Activated T-helper 17 cell treated with anti-CD3 and anti-CD28 coated beads, Interleukin-2, amount 50 U/mL, for 72 hours (primary cell): ENCODE data around the gene CECR2. TPM values are rescaled to one million over a fixed set of nuclear protein-coding genes. Genes with fewer than 3 reads are reported as not detected.

Experiments
- ATAC-seq: fragments of 150-1000 bp; cut with Tn5 transposase; replicated peaks from 2 replicates; pipeline ENCODE4 v1.10.0; 2021; ENCODE audit warnings: mild to moderate bottlenecking, moderate library complexity
- H3K27ac Mint-ChIP-seq: one replicate; pipeline ENCODE4 v1.8.0; 2022; ENCODE audit warnings: mixed read lengths
- H3K27me3 Mint-ChIP-seq: one replicate; pipeline ENCODE4 v1.8.0; 2022; ENCODE audit warnings: mixed read lengths
- H3K36me3 Mint-ChIP-seq: one replicate; pipeline ENCODE4 v1.8.0; 2022; ENCODE audit warnings: low read depth, mild to moderate bottlenecking, mixed read lengths
- H3K4me1 Mint-ChIP-seq: one replicate; pipeline ENCODE4 v1.8.0; 2022; ENCODE audit warnings: mixed read lengths
- H3K4me3 Mint-ChIP-seq: one replicate; pipeline ENCODE4 v1.8.0; 2022; ENCODE audit warnings: mild to moderate bottlenecking, mixed read lengths
- H3K9me3 Mint-ChIP-seq: one replicate; pipeline ENCODE4 v1.8.0; 2022; ENCODE audit warnings: mixed read lengths
- total RNA-seq, 2 donors: library from RNA; stranded (reverse); gene quantifications; one replicate each; pipeline ENCODE4 v1.2.3, GENCODE V29; 2022

Gene CECR2
- total RNA-seq, 2 donors from 2014 or later = 0.06 to 0.19 TPM

- Mint-ChIP-seq H3K4me1 (peaks cover 2% of the 10 kb centered on the region), H3K4me3 (no peak overlapping the region), H3K27ac (no peak overlapping the region), H3K27me3 (peaks cover 31% of the 10 kb centered on the region), H3K9me3 (no peaks in the 10 kb centered on the region), H3K36me3 (peaks cover 2% of the 10 kb centered on the region)
- ATAC-seq = no peak
These were observed 6.8 kb downstream of the CECR2 start for GRCh38 chr22:17375914-17376614.

- Mint-ChIP-seq H3K9me3 (no peaks in the 10 kb centered on the region), H3K27ac (no peak overlapping the region), H3K27me3 (peaks cover 30% of the 10 kb centered on the region), H3K36me3 (no peaks in the 10 kb centered on the region), H3K4me3 (no peak overlapping the region), H3K4me1 (no peaks in the 10 kb centered on the region)
- ATAC-seq = no peak
These were observed 7.7 kb downstream of the CECR2 start for GRCh38 chr22:17376950-17377349.

GRCh38 chr22:17379944-17380343 lies 10.7 kb downstream of the CECR2 start:
- ATAC-seq = no peak
- Mint-ChIP-seq H3K36me3 (no peaks in the 10 kb centered on the region), H3K9me3 (no peaks in the 10 kb centered on the region), H3K27me3 (peaks cover 22% of the 10 kb centered on the region), H3K4me3 (no peak overlapping the region), H3K4me1 (no peaks in the 10 kb centered on the region), H3K27ac (no peak overlapping the region)

- Mint-ChIP-seq H3K9me3 (no peaks in the 10 kb centered on the region), H3K27me3 (peaks cover 18% of the 10 kb centered on the region), H3K36me3 (no peaks in the 10 kb centered on the region), H3K4me1 (no peaks in the 10 kb centered on the region), H3K27ac (no peak overlapping the region), H3K4me3 (no peak overlapping the region)
- no peak for ATAC-seq
These were observed 11.3 kb downstream of the CECR2 start for GRCh38 chr22:17380359-17381087.

GRCh38 chr22:17381192-17381913 lies 12.1 kb downstream of the CECR2 start:
- H3K4me1 Mint-ChIP-seq = no peaks in the 10 kb centered on the region
- peaks cover 11% of the 10 kb centered on the region for H3K27me3 Mint-ChIP-seq
- ATAC-seq = no peak
- H3K4me3 Mint-ChIP-seq = no peak overlapping the region
- no peaks in the 10 kb centered on the region for H3K9me3 Mint-ChIP-seq
- H3K27ac Mint-ChIP-seq = no peak overlapping the region
- H3K36me3 Mint-ChIP-seq = no peaks in the 10 kb centered on the region

GRCh38 chr22:17384612-17385330 lies 15.5 kb downstream of the CECR2 start:
- no peaks in the 10 kb centered on the region for H3K36me3 Mint-ChIP-seq
- H3K27me3 Mint-ChIP-seq = peaks cover 8% of the 10 kb centered on the region
- no peaks in the 10 kb centered on the region for H3K9me3 Mint-ChIP-seq
- no peak overlapping the region for H3K27ac Mint-ChIP-seq
- H3K4me3 Mint-ChIP-seq = no peak overlapping the region
- H3K4me1 Mint-ChIP-seq = no peaks in the 10 kb centered on the region
- no peak for ATAC-seq

GRCh38 chr22:17387356-17387755 lies 18.1 kb downstream of the CECR2 start:
- Mint-ChIP-seq H3K27me3 (no peaks in the 10 kb centered on the region), H3K36me3 (no peaks in the 10 kb centered on the region), H3K9me3 (no peaks in the 10 kb centered on the region), H3K27ac (no peak overlapping the region), H3K4me3 (no peak overlapping the region), H3K4me1 (no peaks in the 10 kb centered on the region)
- ATAC-seq = no peak

- H3K9me3 Mint-ChIP-seq = no peaks in the 10 kb centered on the region
- H3K4me3 Mint-ChIP-seq = no peak overlapping the region
- no peak overlapping the region for H3K27ac Mint-ChIP-seq
- H3K27me3 Mint-ChIP-seq = no peaks in the 10 kb centered on the region
- H3K36me3 Mint-ChIP-seq = no peaks in the 10 kb centered on the region
- H3K4me1 Mint-ChIP-seq = no peaks in the 10 kb centered on the region
- no peak for ATAC-seq
These were observed 19.0 kb downstream of the CECR2 start for GRCh38 chr22:17388235-17388634.

GRCh38 chr22:17390087-17390486 lies 20.8 kb downstream of the CECR2 start:
- Mint-ChIP-seq H3K27ac (no peak overlapping the region), H3K27me3 (no peaks in the 10 kb centered on the region), H3K4me1 (no peaks in the 10 kb centered on the region), H3K4me3 (no peak overlapping the region), H3K36me3 (no peaks in the 10 kb centered on the region), H3K9me3 (no peaks in the 10 kb centered on the region)
- no peak for ATAC-seq

- Mint-ChIP-seq H3K27ac (no peak overlapping the region), H3K36me3 (no peaks in the 10 kb centered on the region), H3K4me3 (no peak overlapping the region), H3K4me1 (no peaks in the 10 kb centered on the region), H3K9me3 (no peaks in the 10 kb centered on the region), H3K27me3 (peaks cover 5% of the 10 kb centered on the region)
- ATAC-seq = no peak
These were observed 27.3 kb downstream of the CECR2 start for GRCh38 chr22:17396516-17396915.

GRCh38 chr22:17397756-17398547 lies 28.7 kb downstream of the CECR2 start:
- H3K4me1 Mint-ChIP-seq = no peaks in the 10 kb centered on the region
- H3K27me3 Mint-ChIP-seq = peaks cover 5% of the 10 kb centered on the region
- no peaks in the 10 kb centered on the region for H3K36me3 Mint-ChIP-seq
- no peak overlapping the region for H3K4me3 Mint-ChIP-seq
- no peak for ATAC-seq
- H3K27ac Mint-ChIP-seq = no peak overlapping the region
- H3K9me3 Mint-ChIP-seq = no peaks in the 10 kb centered on the region

- Mint-ChIP-seq H3K4me1 (no peaks in the 10 kb centered on the region), H3K4me3 (no peak overlapping the region), H3K27ac (no peak overlapping the region), H3K36me3 (no peaks in the 10 kb centered on the region), H3K9me3 (no peaks in the 10 kb centered on the region), H3K27me3 (peaks cover 5% of the 10 kb centered on the region)
- ATAC-seq = no peak
These were observed 31.0 kb downstream of the CECR2 start for GRCh38 chr22:17400305-17400704.

GRCh38 chr22:17401728-17402127 lies 32.5 kb downstream of the CECR2 start:
- H3K9me3 Mint-ChIP-seq = no peaks in the 10 kb centered on the region
- no peaks in the 10 kb centered on the region for H3K36me3 Mint-ChIP-seq
- no peaks in the 10 kb centered on the region for H3K4me1 Mint-ChIP-seq
- H3K27me3 Mint-ChIP-seq = peaks cover 1% of the 10 kb centered on the region
- H3K4me3 Mint-ChIP-seq = no peak overlapping the region
- no peak overlapping the region for H3K27ac Mint-ChIP-seq
- no peak for ATAC-seq

GRCh38 chr22:17402293-17402692 lies 33.0 kb downstream of the CECR2 start:
- no peak for ATAC-seq
- no peaks in the 10 kb centered on the region for H3K36me3 Mint-ChIP-seq
- no peak overlapping the region for H3K4me3 Mint-ChIP-seq
- H3K9me3 Mint-ChIP-seq = no peaks in the 10 kb centered on the region
- H3K27me3 Mint-ChIP-seq = no peaks in the 10 kb centered on the region
- no peaks in the 10 kb centered on the region for H3K4me1 Mint-ChIP-seq
- no peak overlapping the region for H3K27ac Mint-ChIP-seq
